WTC11 (cell line): ENCODE measurements around the gene CD8A.
"Not testable (repeated sequence)": the region's sequence is repeated elsewhere in the genome, so short reads cannot be mapped to it uniquely, and the experiment has no call there.

Experiments used
- TF ChIP-seq, protein P1 (sequence below): fragments of 200-600 bp; IDR thresholded peaks from 2 replicates; pipeline ENCODE4 v1.8.0; 2022; ENCODE audit warnings: antibody characterized with exemption
- TF ChIP-seq, protein P2 (sequence below): sonication (generic); formaldehyde crosslinking; IDR thresholded peaks from 2 replicates; pipeline ENCODE4 v1.8.0; 2022; ENCODE audit warnings: missing genetic modification reagents

DNA sequence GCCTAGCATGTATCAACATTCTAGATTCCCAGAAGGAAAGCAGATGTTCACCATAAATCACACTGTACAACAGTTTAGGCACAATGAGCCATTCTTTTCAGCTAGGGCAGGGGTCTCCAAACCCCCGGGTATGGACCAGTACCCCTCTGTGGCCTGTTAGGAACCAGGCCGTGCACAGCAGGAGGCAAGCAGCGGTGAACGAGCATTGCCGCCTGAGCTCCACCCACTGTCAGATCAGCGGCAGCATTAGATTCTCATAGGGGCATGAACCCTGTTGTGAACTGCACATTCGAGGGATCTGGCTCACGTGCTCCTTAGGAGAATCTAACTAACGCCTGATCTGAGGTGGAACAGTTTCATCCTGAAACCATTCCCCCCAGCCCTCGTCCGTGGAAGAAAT lies 50.8 kb downstream of the CD8A start:
- TF ChIP-seq, protein P1, sequence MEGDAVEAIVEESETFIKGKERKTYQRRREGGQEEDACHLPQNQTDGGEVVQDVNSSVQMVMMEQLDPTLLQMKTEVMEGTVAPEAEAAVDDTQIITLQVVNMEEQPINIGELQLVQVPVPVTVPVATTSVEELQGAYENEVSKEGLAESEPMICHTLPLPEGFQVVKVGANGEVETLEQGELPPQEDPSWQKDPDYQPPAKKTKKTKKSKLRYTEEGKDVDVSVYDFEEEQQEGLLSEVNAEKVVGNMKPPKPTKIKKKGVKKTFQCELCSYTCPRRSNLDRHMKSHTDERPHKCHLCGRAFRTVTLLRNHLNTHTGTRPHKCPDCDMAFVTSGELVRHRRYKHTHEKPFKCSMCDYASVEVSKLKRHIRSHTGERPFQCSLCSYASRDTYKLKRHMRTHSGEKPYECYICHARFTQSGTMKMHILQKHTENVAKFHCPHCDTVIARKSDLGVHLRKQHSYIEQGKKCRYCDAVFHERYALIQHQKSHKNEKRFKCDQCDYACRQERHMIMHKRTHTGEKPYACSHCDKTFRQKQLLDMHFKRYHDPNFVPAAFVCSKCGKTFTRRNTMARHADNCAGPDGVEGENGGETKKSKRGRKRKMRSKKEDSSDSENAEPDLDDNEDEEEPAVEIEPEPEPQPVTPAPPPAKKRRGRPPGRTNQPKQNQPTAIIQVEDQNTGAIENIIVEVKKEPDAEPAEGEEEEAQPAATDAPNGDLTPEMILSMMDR = not testable (repeated sequence)
- TF ChIP-seq, protein P2, sequence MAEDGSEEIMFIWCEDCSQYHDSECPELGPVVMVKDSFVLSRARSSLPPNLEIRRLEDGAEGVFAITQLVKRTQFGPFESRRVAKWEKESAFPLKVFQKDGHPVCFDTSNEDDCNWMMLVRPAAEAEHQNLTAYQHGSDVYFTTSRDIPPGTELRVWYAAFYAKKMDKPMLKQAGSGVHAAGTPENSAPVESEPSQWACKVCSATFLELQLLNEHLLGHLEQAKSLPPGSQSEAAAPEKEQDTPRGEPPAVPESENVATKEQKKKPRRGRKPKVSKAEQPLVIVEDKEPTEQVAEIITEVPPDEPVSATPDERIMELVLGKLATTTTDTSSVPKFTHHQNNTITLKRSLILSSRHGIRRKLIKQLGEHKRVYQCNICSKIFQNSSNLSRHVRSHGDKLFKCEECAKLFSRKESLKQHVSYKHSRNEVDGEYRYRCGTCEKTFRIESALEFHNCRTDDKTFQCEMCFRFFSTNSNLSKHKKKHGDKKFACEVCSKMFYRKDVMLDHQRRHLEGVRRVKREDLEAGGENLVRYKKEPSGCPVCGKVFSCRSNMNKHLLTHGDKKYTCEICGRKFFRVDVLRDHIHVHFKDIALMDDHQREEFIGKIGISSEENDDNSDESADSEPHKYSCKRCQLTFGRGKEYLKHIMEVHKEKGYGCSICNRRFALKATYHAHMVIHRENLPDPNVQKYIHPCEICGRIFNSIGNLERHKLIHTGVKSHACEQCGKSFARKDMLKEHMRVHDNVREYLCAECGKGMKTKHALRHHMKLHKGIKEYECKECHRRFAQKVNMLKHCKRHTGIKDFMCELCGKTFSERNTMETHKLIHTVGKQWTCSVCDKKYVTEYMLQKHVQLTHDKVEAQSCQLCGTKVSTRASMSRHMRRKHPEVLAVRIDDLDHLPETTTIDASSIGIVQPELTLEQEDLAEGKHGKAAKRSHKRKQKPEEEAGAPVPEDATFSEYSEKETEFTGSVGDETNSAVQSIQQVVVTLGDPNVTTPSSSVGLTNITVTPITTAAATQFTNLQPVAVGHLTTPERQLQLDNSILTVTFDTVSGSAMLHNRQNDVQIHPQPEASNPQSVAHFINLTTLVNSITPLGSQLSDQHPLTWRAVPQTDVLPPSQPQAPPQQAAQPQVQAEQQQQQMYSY (CRISPR knock-in tag) = not testable (repeated sequence)
